Lower leg skin (tissue), 4 donors: ENCODE data around the gene KCNK7. TPM values are rescaled to one million over a fixed set of nuclear protein-coding genes. Genes with fewer than 3 reads are reported as not detected.

Source experiments
- DNase-seq, 2 donors: peaks; one replicate each; pipeline ENCODE4 v3.0.0-alpha.2; 2019; ENCODE audit warnings: low spot score in 2 of 2
- H3K4me3 ChIP-seq: fragments of 200-600 bp; sonication (generic); 2 replicates; pipeline ENCODE4 v1.5.1; 2017; ENCODE audit warnings: mild to moderate bottlenecking, low read depth; ENCODE audit not compliant: poor library complexity, severe bottlenecking
- POLR2A ChIP-seq, 2 donors: fragments of 450-650 bp; IDR thresholded peaks; one replicate each; pipeline ENCODE4 v1.6.1; 2016 to 2017; ENCODE audit warnings: antibody characterized with exemption in 2 of 2, mild to moderate bottlenecking in 1 of 2, moderate library complexity in 1 of 2
- WGBS, 2 donors: methylation state at CpG; one replicate each; pipeline ENCODE4 v1.1.5; 2018; 5-methylcytosine and 5-hydroxymethylcytosine counted together
- intact Hi-C: fragments of 100-400 bp; cut with DNase I; formaldehyde crosslinking; loops from one replicate; pipeline ENCODE4 v1.15.0; 2023; ENCODE audit warnings: low total_unique reads
- total RNA-seq, 4 donors: library from RNA; depleted of rRNA; stranded (reverse); fragments of >200 nt; gene quantifications; one replicate each; pipeline ENCODE4 v1.1.0, GENCODE V29; 2016
- TF ChIP-seq, protein P1 (sequence below), 3 donors: fragments of 450-650 bp; IDR thresholded peaks; one replicate each; pipeline ENCODE4 v1.5.1; 2016; ENCODE audit warnings: antibody characterized with exemption in 3 of 3, mild to moderate bottlenecking in 3 of 3, moderate library complexity in 2 of 3

The KCNK7 gene
- total RNA-seq, 4 donors from 2014 or later, result 168 to 197 (median 184) TPM

DNA sequence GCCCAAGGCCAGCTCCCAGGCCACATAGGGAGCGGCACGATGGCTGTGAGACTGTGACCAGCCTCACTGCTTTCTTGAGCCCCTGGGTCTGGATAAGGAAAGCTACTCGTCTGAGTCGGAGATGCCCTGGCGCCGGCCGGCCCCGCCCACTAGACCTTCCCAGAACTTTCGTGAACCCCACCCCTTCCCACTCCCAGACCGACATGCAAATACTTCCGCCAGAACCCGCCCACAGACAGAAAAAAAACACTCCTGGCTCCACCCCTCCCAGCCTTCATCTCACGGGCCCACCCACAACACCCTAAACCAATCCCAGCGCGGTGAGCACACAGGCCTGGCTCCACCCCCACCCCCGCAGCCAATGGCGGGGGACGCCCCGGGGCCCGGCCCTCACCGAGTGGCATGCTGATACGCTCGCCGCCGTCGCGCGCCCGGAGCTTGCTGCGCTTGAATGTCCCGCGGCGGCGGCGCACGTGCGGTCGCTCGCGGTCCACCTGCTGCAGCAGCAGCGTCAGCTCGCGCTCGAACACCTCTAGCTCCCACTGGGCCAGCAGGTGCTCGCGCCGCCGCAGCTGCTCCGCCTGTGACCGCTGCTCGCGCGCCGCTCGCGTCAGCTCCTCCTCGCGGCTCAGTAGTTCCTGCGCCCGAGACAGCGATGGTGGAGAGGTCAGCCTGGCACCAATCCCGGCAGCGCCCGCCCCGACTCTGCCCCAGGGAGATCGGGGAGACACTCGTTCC lies 11.4 kb upstream of the KCNK7 start:
- intact Hi-C loops, result no loop called here
- 21 to 30% methylated on average over 60 to 65 of the region's 67 CpGs for WGBS, 2 donors
- peak; percentile 93 to 98 for DNase-seq
- no peak overlapping the region for H3K4me3 ChIP-seq
- TF ChIP-seq, protein P1, sequence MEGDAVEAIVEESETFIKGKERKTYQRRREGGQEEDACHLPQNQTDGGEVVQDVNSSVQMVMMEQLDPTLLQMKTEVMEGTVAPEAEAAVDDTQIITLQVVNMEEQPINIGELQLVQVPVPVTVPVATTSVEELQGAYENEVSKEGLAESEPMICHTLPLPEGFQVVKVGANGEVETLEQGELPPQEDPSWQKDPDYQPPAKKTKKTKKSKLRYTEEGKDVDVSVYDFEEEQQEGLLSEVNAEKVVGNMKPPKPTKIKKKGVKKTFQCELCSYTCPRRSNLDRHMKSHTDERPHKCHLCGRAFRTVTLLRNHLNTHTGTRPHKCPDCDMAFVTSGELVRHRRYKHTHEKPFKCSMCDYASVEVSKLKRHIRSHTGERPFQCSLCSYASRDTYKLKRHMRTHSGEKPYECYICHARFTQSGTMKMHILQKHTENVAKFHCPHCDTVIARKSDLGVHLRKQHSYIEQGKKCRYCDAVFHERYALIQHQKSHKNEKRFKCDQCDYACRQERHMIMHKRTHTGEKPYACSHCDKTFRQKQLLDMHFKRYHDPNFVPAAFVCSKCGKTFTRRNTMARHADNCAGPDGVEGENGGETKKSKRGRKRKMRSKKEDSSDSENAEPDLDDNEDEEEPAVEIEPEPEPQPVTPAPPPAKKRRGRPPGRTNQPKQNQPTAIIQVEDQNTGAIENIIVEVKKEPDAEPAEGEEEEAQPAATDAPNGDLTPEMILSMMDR (IDR thresholded peaks at IDR 0.05), result no peak
- no peak for TF ChIP-seq POLR2A (IDR thresholded peaks at IDR 0.05)

DNA sequence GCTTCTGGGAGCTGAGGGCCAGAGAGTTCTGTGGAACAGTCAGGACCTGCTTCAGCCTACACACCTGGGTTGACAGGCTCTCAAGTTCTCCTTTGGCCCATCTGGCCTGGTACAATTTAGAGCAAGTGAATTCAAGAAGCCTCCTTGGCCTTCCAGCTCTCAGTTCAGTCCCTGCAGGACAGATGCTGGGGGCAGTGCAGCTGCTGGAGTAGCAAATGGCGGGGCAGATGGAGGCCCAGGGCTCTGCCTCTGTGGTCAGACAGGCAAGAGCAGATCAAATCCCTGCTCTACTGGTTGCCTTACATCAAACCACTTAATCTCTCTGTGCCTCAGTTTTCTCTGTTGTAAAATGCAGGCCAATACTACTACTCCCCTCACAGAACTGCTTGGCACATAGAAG lies 8.7 kb upstream of the KCNK7 start:
- H3K4me3 ChIP-seq, result no peak overlapping the region
- intact Hi-C loops, result no loop called here
- WGBS, 2 donors, result 94 to 100% methylated on average over 1 of the region's 1 CpG
- TF ChIP-seq POLR2A (IDR thresholded peaks at IDR 0.05), result no peak
- TF ChIP-seq, protein P1 (IDR thresholded peaks at IDR 0.05), result no peak
- no peak for DNase-seq

DNA sequence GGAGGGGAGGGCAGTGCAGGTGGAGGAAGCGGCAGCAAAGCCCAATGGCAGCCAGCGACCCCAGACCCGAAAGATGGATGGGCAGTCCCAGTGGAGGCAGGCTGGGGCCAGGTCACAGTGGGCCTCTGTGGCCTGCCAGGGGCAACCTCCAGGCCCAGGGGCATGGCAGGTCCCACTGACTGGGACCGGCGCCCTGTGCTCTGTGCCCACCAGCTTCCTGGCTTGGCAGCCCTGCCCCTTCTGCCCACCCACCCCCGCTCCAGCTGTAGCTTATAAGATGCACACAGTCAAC lies 4.3 kb upstream of the KCNK7 start:
- intact Hi-C loops, result no loop called here
- 92% methylated on average over 2 to 6 of the region's 6 CpGs for WGBS, 2 donors
- H3K4me3 ChIP-seq, result no peak overlapping the region

DNA sequence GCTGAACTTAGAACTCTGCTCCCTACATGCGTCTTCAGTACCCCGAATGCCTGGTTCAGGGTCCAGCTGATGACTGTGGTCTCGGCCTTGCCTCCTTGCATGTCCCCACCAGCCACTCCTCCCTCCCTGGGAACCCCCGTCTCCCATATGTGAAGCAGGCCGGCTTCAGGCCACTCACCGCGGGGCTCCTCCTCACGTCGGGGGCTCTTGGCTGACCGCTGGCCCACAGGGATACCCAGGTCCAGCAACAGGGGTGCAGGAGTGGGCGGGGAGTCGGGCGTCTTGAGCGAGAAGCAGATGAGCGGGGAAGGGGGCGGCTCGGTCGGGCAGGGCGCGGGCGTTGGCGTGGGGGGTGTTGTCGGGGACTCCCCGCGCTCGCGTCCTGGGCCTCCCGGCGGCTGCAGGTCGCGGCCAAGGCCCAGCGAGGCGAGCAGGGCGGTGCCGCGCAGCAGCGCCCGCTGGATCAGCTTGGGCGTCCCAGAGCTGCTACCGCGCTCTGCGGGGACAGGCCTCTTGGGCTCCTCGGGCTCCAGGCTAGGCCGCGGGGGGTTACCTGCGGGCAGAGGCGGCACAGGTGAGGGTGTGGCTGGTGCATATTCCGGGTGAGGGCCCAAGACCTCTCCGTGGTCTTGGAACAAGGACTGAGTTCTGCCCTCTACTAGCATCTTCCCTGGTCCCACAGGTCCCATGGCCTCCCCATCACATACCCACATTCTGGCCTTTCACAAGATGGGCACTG lies 3.8 kb upstream of the KCNK7 start:
- 87 to 90% methylated on average over 34 to 41 of the region's 49 CpGs for WGBS, 2 donors
- H3K4me3 ChIP-seq, result no peak overlapping the region
- intact Hi-C loops, result no loop called here
- DNase-seq, result no peak
- TF ChIP-seq POLR2A (IDR thresholded peaks at IDR 0.05), result no peak
- TF ChIP-seq, protein P1 (IDR thresholded peaks at IDR 0.05), result no peak

More for the DNA sequence above, 4.3 kb upstream of the KCNK7 start:
- no peak for DNase-seq
- no peak for TF ChIP-seq POLR2A (IDR thresholded peaks at IDR 0.05)
- TF ChIP-seq, protein P1 (IDR thresholded peaks at IDR 0.05), result no peak

DNA sequence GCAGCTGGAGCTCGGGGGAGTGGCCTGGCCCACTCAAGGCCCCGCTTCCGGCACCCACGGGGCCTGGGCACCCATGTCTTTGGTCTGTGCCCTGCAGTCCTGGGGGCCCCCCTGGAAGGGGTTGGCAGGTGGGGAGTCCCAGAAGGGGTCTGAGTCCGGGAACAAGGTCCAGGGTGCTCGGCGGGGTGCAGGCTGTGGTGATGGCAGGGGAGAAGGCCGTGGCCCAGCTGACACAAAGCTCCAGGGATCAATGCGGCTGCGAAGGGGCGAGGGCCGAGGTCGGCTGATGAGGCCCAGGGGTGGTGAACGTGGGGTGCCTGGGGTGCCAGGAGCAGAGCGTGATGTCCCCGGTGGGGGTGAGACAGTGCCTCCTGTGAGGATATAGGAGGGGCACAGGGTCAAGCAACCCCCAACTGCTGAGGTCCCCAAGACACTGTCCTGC lies 2.7 kb upstream of the KCNK7 start:
- TF ChIP-seq POLR2A (IDR thresholded peaks at IDR 0.05), result no peak
- TF ChIP-seq, protein P1 (IDR thresholded peaks at IDR 0.05), result no peak
- H3K4me3 ChIP-seq, result no peak overlapping the region
- intact Hi-C loops, result no loop called here
- DNase-seq, result no peak
- 88 to 91% methylated on average over 11 to 16 of the region's 16 CpGs for WGBS, 2 donors
